HepG2 (cell line): Measurements from ENCODE around the gene SYMPK.
A peak's percentile ranks its signal among the peaks of the same experiment; 100 is the strongest.

Experiments used
- EZH2 ChIP-seq: conservative IDR thresholded peaks from 2 replicates; pipeline ENCODE4 v1.6.1; 2012; ENCODE audit warnings: mild to moderate bottlenecking, low read depth, low read length, moderate library complexity
- GTF2F1 ChIP-seq: fragments of 150-350 bp; IDR thresholded peaks from 2 replicates; pipeline ENCODE4 v1.6.1; 2014; ENCODE audit warnings: low read length
- GZF1 ChIP-seq: sonication (generic); formaldehyde crosslinking; IDR thresholded peaks from 2 replicates; pipeline ENCODE4 v1.5.1; 2020; ENCODE audit warnings: mild to moderate bottlenecking, missing genetic modification reagents
- HDAC2 ChIP-seq: sonication (generic); formaldehyde crosslinking; IDR thresholded peaks from 2 replicates; pipeline ENCODE4 v1.4.0; 2020; ENCODE audit warnings: missing genetic modification reagents
- KLF13 ChIP-seq: sonication (generic); formaldehyde crosslinking; IDR thresholded peaks from 2 replicates; pipeline ENCODE4 v1.4.0; 2020; ENCODE audit warnings: mild to moderate bottlenecking, missing genetic modification reagents
- PBX3 ChIP-seq: sonication (generic); formaldehyde crosslinking; IDR thresholded peaks from 2 replicates; pipeline ENCODE4 v1.8.1; 2023; ENCODE audit warnings: missing genetic modification reagents, inconsistent platforms, borderline replicate concordance
- POLR2A ChIP-seq, 2 experiments: IDR thresholded peaks; 2 replicates each; pipeline ENCODE4 v1.6.1; 2011; ENCODE audit warnings: low read depth in 2 of 2, low read length in 2 of 2, mild to moderate bottlenecking in 1 of 2, moderate library complexity in 1 of 2; ENCODE audit not compliant: insufficient read depth in 1 of 2
- SP1 ChIP-seq, 2 experiments: fragments of 450-650 bp in 1 of 2; sonication (generic) in 1 of 2; formaldehyde crosslinking in 1 of 2; IDR thresholded peaks; 2 replicates each; pipeline versions ENCODE4 v1.4.0 to v1.6.1; 2016 to 2020; ENCODE audit warnings: missing genetic modification reagents in 1 of 2
- ZNF33B ChIP-seq: sonication (generic); formaldehyde crosslinking; IDR thresholded peaks from 2 replicates; pipeline ENCODE4 v1.5.1; 2020; ENCODE audit warnings: mild to moderate bottlenecking, missing genetic modification reagents
- ZNF674 ChIP-seq: sonication (generic); formaldehyde crosslinking; IDR thresholded peaks from 2 replicates; pipeline ENCODE4 v1.5.0; 2020; ENCODE audit warnings: low read depth, mild to moderate bottlenecking, missing genetic modification reagents

GRCh38 chr19:45881909-45882528 is 19.1 kb upstream of the SYMPK start:
- TF ChIP-seq EZH2: no peak
- TF ChIP-seq SP1 (IDR thresholded peaks at IDR 0.05): no peak
- TF ChIP-seq SP1 (CRISPR knock-in tag; IDR thresholded peaks at IDR 0.05): peak; percentile 31; the same call in 1 of the 2 replicates
- peak; percentile 79 for TF ChIP-seq HDAC2 (CRISPR knock-in tag)
- 0 out of 2 replicates have a peak, but pooled peaks have one; percentile 51 for TF ChIP-seq KLF13 (CRISPR knock-in tag)
- no peak for TF ChIP-seq PBX3 (CRISPR knock-in tag)
- TF ChIP-seq ZNF33B (CRISPR knock-in tag): no peak
- no peak for TF ChIP-seq ZNF674 (CRISPR knock-in tag)
- TF ChIP-seq GZF1: no peak
- peak in 1 of 2 experiments; percentile 66; a peak in 2 of 4 replicates for TF ChIP-seq POLR2A (IDR thresholded peaks at IDR 0.05; ENCODE audit: insufficient read depth in 1 of 2, low read depth in 2 of 2, low read length in 2 of 2)
- TF ChIP-seq GTF2F1: no peak
